GM12875 (cell line): ENCODE results near the gene NOX5.

Experiments used
- H3K4me3 ChIP-seq: one replicate; pipeline ENCODE4 v1.5.1; 2011; ENCODE audit warnings: low read depth, low read length, control low read depth
- CTCF ChIP-seq: IDR thresholded peaks from 2 replicates; pipeline ENCODE4 v1.5.1; 2011; ENCODE audit warnings: low read depth, mild to moderate bottlenecking, control low read depth, inconsistent platforms, low read length, moderate library complexity, borderline replicate concordance; ENCODE audit not compliant: insufficient read depth

NOX5 gene

GRCh38 chr15:68979816-68980215, 34.7 kb upstream of the NOX5 start:
- no peak for TF ChIP-seq CTCF
- no peak overlapping the region for H3K4me3 ChIP-seq

- no peak overlapping the region for H3K4me3 ChIP-seq
These were observed 33.7 kb upstream of the NOX5 start for GRCh38 chr15:68980786-68981185.

GRCh38 chr15:68981941-68982340, 32.6 kb upstream of the NOX5 start:
- TF ChIP-seq CTCF = no peak

More at GRCh38 chr15:68980786-68981185, 33.7 kb upstream of the NOX5 start:
- no peak for TF ChIP-seq CTCF

GRCh38 chr15:68982976-68983563, 31.4 kb upstream of the NOX5 start:
- H3K4me3 ChIP-seq = no peak overlapping the region
- no peak for TF ChIP-seq CTCF

More at GRCh38 chr15:68981941-68982340, 32.6 kb upstream of the NOX5 start:
- no peak overlapping the region for H3K4me3 ChIP-seq

- TF ChIP-seq CTCF = no peak
- H3K4me3 ChIP-seq = no peak overlapping the region
These were observed 30.5 kb upstream of the NOX5 start for GRCh38 chr15:68983961-68984481.

GRCh38 chr15:68984586-68984985, 29.9 kb upstream of the NOX5 start:
- no peak for TF ChIP-seq CTCF
- no peak overlapping the region for H3K4me3 ChIP-seq

GRCh38 chr15:68985361-68985891, 29.1 kb upstream of the NOX5 start:
- H3K4me3 ChIP-seq = no peak overlapping the region
- TF ChIP-seq CTCF = no peak
